ENCODE results near the gene CBFA2T2.

CBFA2T2 gene

DNA sequence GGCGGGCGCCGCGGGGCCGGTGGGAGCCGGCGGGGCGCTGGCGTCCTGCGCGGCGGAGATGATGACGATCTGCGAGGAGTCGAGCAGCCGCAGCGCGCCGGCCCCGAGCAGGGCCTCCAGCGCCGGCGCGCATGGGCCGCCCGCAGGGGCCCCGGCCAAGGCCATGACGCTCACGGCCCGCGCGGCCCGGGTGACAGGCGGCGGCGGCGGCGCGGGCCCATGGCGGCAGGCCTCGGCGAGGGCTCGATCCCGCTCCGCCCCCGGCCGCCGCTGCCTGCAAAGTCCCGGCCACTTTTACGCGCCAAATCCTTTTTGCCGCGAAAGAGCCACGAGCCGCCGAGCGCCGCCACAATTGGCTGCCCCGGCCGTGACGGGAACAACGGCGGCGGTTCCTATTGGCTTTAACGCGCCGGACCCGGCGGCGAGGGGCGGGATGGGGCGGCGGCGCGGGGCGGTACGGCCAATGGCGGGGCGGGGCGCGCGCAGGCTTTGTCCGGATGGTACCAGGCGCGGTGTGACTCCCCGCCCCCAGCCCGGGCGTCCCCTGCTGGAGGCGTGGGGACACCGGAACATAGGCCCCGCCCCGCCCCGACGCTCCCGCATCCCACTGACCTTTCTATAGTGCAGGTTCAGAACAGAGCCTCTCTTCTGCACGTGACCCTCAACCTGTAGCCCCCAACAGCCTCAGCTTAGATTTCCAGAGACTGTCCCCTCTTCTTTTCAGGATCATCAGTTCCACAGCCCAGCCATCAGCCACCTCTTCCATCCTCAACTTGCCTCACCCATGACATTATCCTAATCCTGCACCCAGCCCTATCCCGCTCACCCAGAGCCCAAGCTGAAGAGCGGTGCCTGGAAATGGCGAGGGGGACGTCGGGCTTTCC, 196.4 kb downstream of the CBFA2T2 start, which contains the start of gene E2F1:
TSS of gene E2F1 (minus strand) at position 286 of the 884 bp plus-strand sequence. CDS start at position 165, 121 bp downstream.
- WGBS, 2 experiments: 3% methylated on average over 101 of the region's 101 CpGs
- Histone ChIP-seq H3K9me3 (ENCODE audit: control insufficient read depth, low read length) (no peaks in the 10 kb centered on the region), H3K27ac (ENCODE audit: insufficient read depth, low read depth, low read length, poor library complexity, severe bottlenecking) (peak within 1 kb of the TSS; percentile 65), H3K36me3 (ENCODE audit: control insufficient read depth, insufficient read depth, low read length) (no peaks in the 10 kb centered on the region), H3K4me1 (ENCODE audit: control insufficient read depth, insufficient read depth, low read length) (peaks cover 10% of the 10 kb centered on the region), H3K27me3 (ENCODE audit: control insufficient read depth, insufficient read depth, low read length, poor library complexity, severe bottlenecking) (no peaks in the 10 kb centered on the region), H3K4me3 (ENCODE audit: insufficient read depth, low read depth, low read length) (peak within 1 kb of the TSS; percentile 66)

DNA sequence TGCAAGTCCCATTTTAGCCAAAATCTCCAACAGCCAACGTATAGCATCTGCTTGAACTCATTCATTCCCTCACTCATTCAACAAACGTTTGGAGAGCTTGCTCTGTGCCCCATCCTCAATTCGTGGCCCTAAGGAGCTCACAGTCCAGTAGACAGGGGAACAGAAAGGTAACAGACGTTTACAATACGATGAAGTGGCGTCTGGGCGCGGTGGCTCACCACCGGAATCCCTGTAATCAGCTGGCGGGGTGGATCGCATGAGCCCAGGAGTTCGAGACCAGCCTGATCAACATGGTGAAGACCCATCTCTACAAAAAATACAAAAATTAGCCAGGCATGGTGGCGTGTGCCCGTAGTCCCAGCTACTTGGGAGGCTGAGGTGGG, 197.1 kb downstream of the CBFA2T2 start:
- H3K4me1 ChIP-seq (ENCODE audit: control insufficient read depth, insufficient read depth, low read length): peaks cover 10% of the 10 kb centered on the region
- WGBS, 2 experiments: 82 to 84% methylated on average over 14 of the region's 14 CpGs
- H3K27ac ChIP-seq (ENCODE audit: insufficient read depth, low read depth, low read length, poor library complexity, severe bottlenecking): no peak overlapping the region
- H3K9me3 ChIP-seq (ENCODE audit: control insufficient read depth, low read length): no peaks in the 10 kb centered on the region
- H3K27me3 ChIP-seq (ENCODE audit: control insufficient read depth, insufficient read depth, low read length, poor library complexity, severe bottlenecking): no peaks in the 10 kb centered on the region
- no peak overlapping the region for H3K4me3 ChIP-seq (ENCODE audit: insufficient read depth, low read depth, low read length)
- H3K36me3 ChIP-seq (ENCODE audit: control insufficient read depth, insufficient read depth, low read length): no peaks in the 10 kb centered on the region

DNA sequence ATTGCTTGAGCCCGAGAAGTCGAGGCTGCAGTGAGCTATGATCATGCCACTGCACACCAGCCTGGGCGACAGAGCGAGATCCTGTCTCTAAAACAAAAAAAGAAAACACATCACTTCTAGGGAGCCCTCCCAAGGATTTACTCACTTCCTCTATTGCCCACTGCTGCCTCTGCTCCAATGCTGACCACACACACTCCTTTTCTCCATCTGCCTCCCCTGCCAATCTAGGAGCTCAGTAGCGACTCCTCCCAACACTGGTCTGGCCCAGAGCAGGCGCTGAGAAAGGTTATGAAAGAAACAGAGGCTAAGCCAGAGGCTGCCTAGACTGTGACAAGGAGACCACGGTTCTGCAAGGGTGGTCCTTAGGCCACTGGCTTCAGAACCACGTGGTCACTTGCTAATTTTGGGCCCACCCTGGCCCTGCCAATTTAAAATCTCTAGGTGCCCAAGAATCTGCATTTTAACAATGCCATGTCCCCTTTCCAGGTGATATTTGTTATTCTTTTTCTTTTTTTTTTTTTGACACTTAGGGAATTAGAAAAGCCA, 197.5 kb downstream of the CBFA2T2 start:
- 90 to 91% methylated on average over 8 of the region's 8 CpGs for WGBS, 2 experiments
- Histone ChIP-seq H3K4me1 (ENCODE audit: control insufficient read depth, insufficient read depth, low read length) (peaks cover 10% of the 10 kb centered on the region), H3K9me3 (ENCODE audit: control insufficient read depth, low read length) (no peaks in the 10 kb centered on the region), H3K4me3 (ENCODE audit: insufficient read depth, low read depth, low read length) (no peak overlapping the region), H3K27me3 (ENCODE audit: control insufficient read depth, insufficient read depth, low read length, poor library complexity, severe bottlenecking) (no peaks in the 10 kb centered on the region), H3K27ac (ENCODE audit: insufficient read depth, low read depth, low read length, poor library complexity, severe bottlenecking) (no peak overlapping the region), H3K36me3 (ENCODE audit: control insufficient read depth, insufficient read depth, low read length) (no peaks in the 10 kb centered on the region)

DNA sequence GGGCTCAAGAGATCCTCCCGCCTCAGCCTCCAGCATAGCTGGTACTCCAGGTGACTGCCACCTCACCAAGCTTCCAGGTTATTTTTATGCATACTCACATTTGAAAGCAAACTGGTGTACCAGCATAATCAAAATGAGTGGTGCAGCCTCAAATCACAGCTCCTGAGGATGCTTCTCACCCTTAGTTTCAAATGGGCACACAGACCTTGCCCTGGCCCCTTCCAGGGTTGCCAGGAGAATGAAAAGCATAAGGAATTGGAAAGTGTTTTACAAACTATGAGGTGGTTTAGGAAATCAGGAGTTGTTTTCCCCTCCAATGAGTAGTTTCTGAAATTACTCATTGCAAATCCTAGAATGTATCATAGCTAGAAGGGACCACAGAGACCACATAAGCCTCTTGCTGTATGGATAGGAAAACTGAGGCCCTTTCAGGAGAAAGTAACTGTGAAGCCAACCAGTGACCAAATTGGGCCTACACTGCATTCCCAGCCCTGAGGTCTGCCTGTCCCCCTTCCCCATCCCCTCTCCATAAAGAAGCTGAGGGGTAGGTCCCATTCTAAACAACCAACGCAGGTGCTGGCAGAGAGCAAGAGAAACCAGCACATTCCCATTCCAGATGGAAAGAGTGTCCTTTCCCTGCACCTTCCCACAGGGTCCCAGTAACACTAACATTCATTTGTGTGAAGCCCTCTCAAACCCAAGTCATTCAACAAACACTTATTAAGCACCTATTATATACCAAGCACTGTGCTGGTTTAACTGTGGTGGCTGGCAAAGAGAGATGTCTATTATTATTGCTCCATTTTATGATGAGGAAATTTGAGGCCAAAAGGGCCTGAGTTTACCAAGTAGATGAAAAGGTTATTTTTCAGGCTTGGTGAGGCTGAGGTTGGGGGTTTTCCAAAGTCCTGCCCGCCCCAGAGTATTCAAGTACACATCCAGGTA, 198.4 kb downstream of the CBFA2T2 start:
- H3K4me1 ChIP-seq (ENCODE audit: control insufficient read depth, insufficient read depth, low read length): peaks cover 12% of the 10 kb centered on the region
- H3K9me3 ChIP-seq (ENCODE audit: control insufficient read depth, low read length): no peaks in the 10 kb centered on the region
- no peak overlapping the region for H3K27ac ChIP-seq (ENCODE audit: insufficient read depth, low read depth, low read length, poor library complexity, severe bottlenecking)
- WGBS, 2 experiments: 90 to 93% methylated on average over 3 of the region's 3 CpGs
- H3K27me3 ChIP-seq (ENCODE audit: control insufficient read depth, insufficient read depth, low read length, poor library complexity, severe bottlenecking): no peaks in the 10 kb centered on the region
- no peak overlapping the region for H3K4me3 ChIP-seq (ENCODE audit: insufficient read depth, low read depth, low read length)
- no peaks in the 10 kb centered on the region for H3K36me3 ChIP-seq (ENCODE audit: control insufficient read depth, insufficient read depth, low read length)

DNA sequence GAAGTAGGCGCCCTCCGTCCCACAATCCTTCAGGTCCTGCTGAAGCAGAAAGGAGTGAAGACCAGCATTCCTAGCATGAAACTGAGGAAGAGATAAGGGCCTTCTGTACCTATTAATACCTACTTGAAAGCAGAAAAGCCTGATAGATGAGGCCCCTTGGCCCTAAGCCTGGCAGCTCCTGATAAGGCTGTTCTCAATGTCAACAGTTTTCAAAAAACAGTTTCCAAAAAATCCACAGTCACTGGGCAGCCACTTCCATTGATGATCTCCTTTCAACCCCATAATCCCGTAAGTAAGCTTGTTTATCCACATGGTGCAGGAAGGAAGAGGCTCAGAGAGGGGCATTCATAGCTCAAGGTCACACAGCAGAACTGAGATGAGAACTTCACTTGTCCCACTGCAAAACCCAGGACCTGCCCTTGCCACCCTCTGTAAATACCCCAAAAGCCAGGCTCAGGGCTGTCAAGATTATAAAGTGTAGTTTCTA, 199.1 kb downstream of the CBFA2T2 start:
- Histone ChIP-seq H3K27ac (ENCODE audit: insufficient read depth, low read depth, low read length, poor library complexity, severe bottlenecking) (no peak overlapping the region), H3K36me3 (ENCODE audit: control insufficient read depth, insufficient read depth, low read length) (no peaks in the 10 kb centered on the region), H3K27me3 (ENCODE audit: control insufficient read depth, insufficient read depth, low read length, poor library complexity, severe bottlenecking) (no peaks in the 10 kb centered on the region), H3K9me3 (ENCODE audit: control insufficient read depth, low read length) (no peaks in the 10 kb centered on the region), H3K4me3 (ENCODE audit: insufficient read depth, low read depth, low read length) (no peak overlapping the region), H3K4me1 (ENCODE audit: control insufficient read depth, insufficient read depth, low read length) (peaks cover 19% of the 10 kb centered on the region)
- WGBS, 2 experiments: 90 to 91% methylated on average over 3 of the region's 3 CpGs

DNA sequence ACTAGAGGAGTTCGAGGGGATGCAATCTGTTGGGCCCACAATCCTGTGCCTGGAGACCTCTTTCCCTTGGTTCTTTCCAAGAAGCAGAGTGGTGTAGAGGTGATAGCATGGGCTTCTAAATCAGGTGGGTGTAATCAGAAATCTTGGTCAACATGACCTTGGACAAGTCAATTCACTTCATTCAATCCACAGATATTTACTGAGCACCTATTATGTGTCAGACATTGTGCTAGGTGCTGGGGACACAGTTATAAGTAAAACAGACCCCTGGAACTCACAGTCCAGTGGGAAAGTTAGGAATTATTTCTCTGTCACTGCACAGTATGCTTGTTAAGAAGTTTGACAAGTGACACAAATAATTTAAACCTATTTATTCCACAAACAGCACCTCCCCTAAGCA, 199.6 kb downstream of the CBFA2T2 start:
- no peaks in the 10 kb centered on the region for H3K27me3 ChIP-seq (ENCODE audit: control insufficient read depth, insufficient read depth, low read length, poor library complexity, severe bottlenecking)
- peaks cover 19% of the 10 kb centered on the region for H3K4me1 ChIP-seq (ENCODE audit: control insufficient read depth, insufficient read depth, low read length)
- no peak overlapping the region for H3K27ac ChIP-seq (ENCODE audit: insufficient read depth, low read depth, low read length, poor library complexity, severe bottlenecking)
- no peak overlapping the region for H3K4me3 ChIP-seq (ENCODE audit: insufficient read depth, low read depth, low read length)
- H3K36me3 ChIP-seq (ENCODE audit: control insufficient read depth, insufficient read depth, low read length): no peaks in the 10 kb centered on the region
- no peaks in the 10 kb centered on the region for H3K9me3 ChIP-seq (ENCODE audit: control insufficient read depth, low read length)
- 78 to 100% methylated on average over 1 of the region's 1 CpG for WGBS, 2 experiments

DNA sequence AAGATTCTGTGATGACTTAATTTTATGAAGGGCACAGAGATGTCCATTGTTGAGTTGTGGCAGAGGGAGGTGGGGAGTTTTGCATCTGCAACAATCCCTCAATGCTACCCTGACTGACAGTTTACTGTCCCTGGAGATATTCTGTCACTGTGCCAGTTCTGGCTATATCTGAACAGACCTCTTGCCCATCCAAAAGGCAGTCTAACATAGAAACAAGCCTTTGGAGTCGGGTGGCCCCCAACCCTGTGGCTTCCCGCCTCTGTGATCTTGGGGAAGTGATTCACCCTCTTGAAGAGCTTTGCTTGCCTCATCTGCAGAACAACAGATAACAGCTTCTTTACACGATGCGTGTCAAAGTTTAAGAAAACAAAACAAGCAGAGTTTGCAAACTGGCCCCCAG, 200.1 kb downstream of the CBFA2T2 start:
- H3K9me3 ChIP-seq (ENCODE audit: control insufficient read depth, low read length): no peaks in the 10 kb centered on the region
- no peaks in the 10 kb centered on the region for H3K36me3 ChIP-seq (ENCODE audit: control insufficient read depth, insufficient read depth, low read length)
- no peaks in the 10 kb centered on the region for H3K27me3 ChIP-seq (ENCODE audit: control insufficient read depth, insufficient read depth, low read length, poor library complexity, severe bottlenecking)
- H3K4me3 ChIP-seq (ENCODE audit: insufficient read depth, low read depth, low read length): no peak overlapping the region
- peaks cover 14% of the 10 kb centered on the region for H3K4me1 ChIP-seq (ENCODE audit: control insufficient read depth, insufficient read depth, low read length)
- 22 to 40% methylated on average over 4 of the region's 4 CpGs for WGBS, 2 experiments
- H3K27ac ChIP-seq (ENCODE audit: insufficient read depth, low read depth, low read length, poor library complexity, severe bottlenecking): no peak overlapping the region

DNA sequence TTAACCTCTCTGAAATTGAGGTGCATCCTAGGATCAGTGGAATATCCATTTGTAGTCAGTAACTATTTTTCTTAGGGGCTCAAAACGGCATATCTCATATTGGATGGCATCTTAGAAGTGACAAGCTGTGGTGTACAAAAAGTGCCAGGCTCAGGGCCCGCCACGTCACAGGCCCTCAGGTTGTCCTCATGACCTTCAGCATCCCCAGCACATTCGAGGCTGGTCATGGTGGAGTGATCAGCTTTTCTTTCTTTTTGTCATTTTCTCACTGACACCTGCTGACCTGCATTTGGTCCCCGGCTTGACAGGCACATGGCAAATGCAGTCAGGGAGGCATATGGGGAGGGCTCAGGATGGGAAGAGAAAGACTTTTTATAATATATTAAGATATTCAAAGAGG, 203.4 kb downstream of the CBFA2T2 start:
- no peak overlapping the region for H3K4me3 ChIP-seq (ENCODE audit: insufficient read depth, low read depth, low read length)
- H3K9me3 ChIP-seq (ENCODE audit: control insufficient read depth, low read length): no peaks in the 10 kb centered on the region
- no peak overlapping the region for H3K27ac ChIP-seq (ENCODE audit: insufficient read depth, low read depth, low read length, poor library complexity, severe bottlenecking)
- WGBS, 2 experiments: 57 to 65% methylated on average over 5 of the region's 5 CpGs
- peaks cover 13% of the 10 kb centered on the region for H3K4me1 ChIP-seq (ENCODE audit: control insufficient read depth, insufficient read depth, low read length)
- no peaks in the 10 kb centered on the region for H3K36me3 ChIP-seq (ENCODE audit: control insufficient read depth, insufficient read depth, low read length)
- no peaks in the 10 kb centered on the region for H3K27me3 ChIP-seq (ENCODE audit: control insufficient read depth, insufficient read depth, low read length, poor library complexity, severe bottlenecking)

DNA sequence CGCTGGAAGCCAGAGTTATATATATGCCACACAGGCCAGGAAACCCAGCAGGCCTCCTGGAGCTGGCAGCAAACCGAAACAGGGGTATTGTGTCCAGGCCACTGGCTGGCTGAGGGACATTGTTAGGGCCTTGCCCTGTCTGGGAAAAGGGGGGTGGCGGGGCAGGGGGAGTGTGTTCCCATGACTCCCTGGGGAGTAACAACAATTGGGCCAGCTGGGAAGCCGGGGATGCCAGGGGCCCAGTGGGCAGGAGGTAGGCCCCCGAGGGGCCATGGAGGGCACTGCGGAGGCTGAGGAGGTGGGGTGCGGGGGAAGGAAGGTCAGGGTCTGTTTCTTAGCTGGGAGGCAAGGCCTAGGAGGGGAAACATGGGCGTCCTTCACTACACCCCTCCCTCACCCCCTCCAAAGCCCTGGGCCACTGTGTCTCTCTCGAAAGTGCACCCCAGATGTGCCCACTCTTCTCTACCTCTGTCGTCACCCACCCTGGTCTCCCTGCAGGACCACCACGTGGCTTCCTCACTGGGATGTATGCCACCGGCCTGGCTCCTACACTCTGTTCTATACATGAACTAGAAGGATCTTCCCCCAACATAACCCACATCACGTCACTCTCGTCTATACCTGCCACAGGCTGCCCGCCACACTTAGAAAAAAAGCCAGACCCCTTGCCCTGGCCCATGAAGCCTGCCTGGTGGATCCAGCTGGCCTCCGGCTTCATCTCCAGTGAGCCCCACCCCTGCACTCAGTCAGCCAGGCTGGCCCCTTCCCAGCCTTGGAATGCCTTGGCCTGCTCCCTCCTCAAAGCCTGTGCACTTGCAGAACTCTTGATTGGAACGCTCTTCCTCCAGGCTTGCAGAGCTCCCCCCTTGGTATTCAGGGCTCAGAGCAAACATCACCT, 204.1 kb downstream of the CBFA2T2 start:
- Histone ChIP-seq H3K36me3 (ENCODE audit: control insufficient read depth, insufficient read depth, low read length) (no peaks in the 10 kb centered on the region), H3K4me1 (ENCODE audit: control insufficient read depth, insufficient read depth, low read length) (peaks cover 13% of the 10 kb centered on the region), H3K4me3 (ENCODE audit: insufficient read depth, low read depth, low read length) (no peak overlapping the region), H3K9me3 (ENCODE audit: control insufficient read depth, low read length) (no peaks in the 10 kb centered on the region), H3K27ac (ENCODE audit: insufficient read depth, low read depth, low read length, poor library complexity, severe bottlenecking) (peak overlapping the region; percentile 66), H3K27me3 (ENCODE audit: control insufficient read depth, insufficient read depth, low read length, poor library complexity, severe bottlenecking) (no peaks in the 10 kb centered on the region)
- 50 to 53% methylated on average over 17 of the region's 17 CpGs for WGBS, 2 experiments
